ENCODE results near the gene PNLIPRP2. TPM values are rescaled to one million over a fixed set of nuclear protein-coding genes. Genes with fewer than 3 reads are reported as not detected.

PNLIPRP2 gene
- total and polyA plus RNA-seq, 2 experiments from 2014 or later, result not detected

- in situ Hi-C loops (cut with MboI), result no loop called here
- no peak overlapping the region for H2AFZ ChIP-seq
- H3K4me1 ChIP-seq (ENCODE audit: insufficient read depth), result no peaks in the 10 kb centered on the region
- H3F3A ChIP-seq (ENCODE audit: insufficient read depth), result no peaks in the 10 kb centered on the region
- no peaks in the 10 kb centered on the region for H4K20me1 ChIP-seq (ENCODE audit: insufficient read depth)
- H3K9me2 ChIP-seq (ENCODE audit: insufficient read depth), result no peaks in the 10 kb centered on the region
- H3K9me3 ChIP-seq (ENCODE audit: low read depth), result no peaks in the 10 kb centered on the region
- no peak overlapping the region for H3K9ac ChIP-seq
- no peak overlapping the region for H3K27ac ChIP-seq
- H3K4me3 ChIP-seq, result no peak overlapping the region
- TF ChIP-seq EZH2 (IDR thresholded peaks at IDR 0.05; ENCODE audit: insufficient read depth, poor library complexity, severe bottlenecking), result no peak
- no peak for TF ChIP-seq EZH2phosphoT487 (IDR thresholded peaks at IDR 0.05; ENCODE audit: insufficient read depth, low read depth)
- no peak for DNase-seq
- H3K27me3 ChIP-seq (replicated peaks; ENCODE audit: insufficient read depth), result peaks cover 6% of the 10 kb centered on the region
- H3K4me2 ChIP-seq (ENCODE audit: unreplicated experiment), result no peak overlapping the region
- WGBS, 2 experiments (ENCODE audit: low coverage in 1 of 2, low lambda C conversion rate in 2 of 2, missing lambda C conversion rate in 2 of 2), result 39% methylated on average over 10 of the region's 10 CpGs
- no peaks in the 10 kb centered on the region for H3K36me3 ChIP-seq (ENCODE audit: low read depth)
- no peaks in the 10 kb centered on the region for H3K79me2 ChIP-seq (ENCODE audit: insufficient read depth)
Observed at GRCh38 chr10:116602648-116603400, 17.9 kb upstream of the PNLIPRP2 start.

GRCh38 chr10:116606061-116606483 is 14.7 kb upstream of the PNLIPRP2 start:
- Histone ChIP-seq H3K27ac (no peak overlapping the region), H3K9ac (no peak overlapping the region), H3K9me3 (ENCODE audit: low read depth) (no peaks in the 10 kb centered on the region), H3K27me3 (replicated peaks; ENCODE audit: insufficient read depth) (peaks cover 6% of the 10 kb centered on the region), H3K4me3 (no peak overlapping the region), H3K4me2 (ENCODE audit: unreplicated experiment) (no peak overlapping the region), H3K9me2 (ENCODE audit: insufficient read depth) (no peaks in the 10 kb centered on the region), H2AFZ (no peak overlapping the region), H3F3A (ENCODE audit: insufficient read depth) (no peaks in the 10 kb centered on the region), H3K79me2 (ENCODE audit: insufficient read depth) (no peaks in the 10 kb centered on the region), H3K36me3 (ENCODE audit: low read depth) (no peaks in the 10 kb centered on the region), H3K4me1 (ENCODE audit: insufficient read depth) (no peaks in the 10 kb centered on the region), H4K20me1 (ENCODE audit: insufficient read depth) (no peaks in the 10 kb centered on the region)
- TF ChIP-seq EZH2phosphoT487 (IDR thresholded peaks at IDR 0.05; ENCODE audit: insufficient read depth, low read depth) (no peak), EZH2 (IDR thresholded peaks at IDR 0.05; ENCODE audit: insufficient read depth, poor library complexity, severe bottlenecking) (no peak)
- WGBS, 2 experiments (ENCODE audit: low coverage in 1 of 2, low lambda C conversion rate in 2 of 2, missing lambda C conversion rate in 2 of 2), result 14 to 22% methylated on average over 8 of the region's 8 CpGs
- in situ Hi-C loops (cut with MboI), result no loop called here
- DNase-seq, result no peak

- Histone ChIP-seq H3K9me3 (ENCODE audit: low read depth) (no peaks in the 10 kb centered on the region), H3K27me3 (replicated peaks; ENCODE audit: insufficient read depth) (peaks cover 6% of the 10 kb centered on the region), H3K4me2 (ENCODE audit: unreplicated experiment) (no peak overlapping the region), H3K27ac (no peak overlapping the region), H3K4me3 (no peak overlapping the region), H3K36me3 (ENCODE audit: low read depth) (no peaks in the 10 kb centered on the region), H3F3A (ENCODE audit: insufficient read depth) (no peaks in the 10 kb centered on the region), H3K9me2 (ENCODE audit: insufficient read depth) (no peaks in the 10 kb centered on the region), H2AFZ (no peak overlapping the region), H3K9ac (no peak overlapping the region), H3K79me2 (ENCODE audit: insufficient read depth) (no peaks in the 10 kb centered on the region), H3K4me1 (ENCODE audit: insufficient read depth) (no peaks in the 10 kb centered on the region), H4K20me1 (ENCODE audit: insufficient read depth) (no peaks in the 10 kb centered on the region)
- TF ChIP-seq EZH2phosphoT487 (IDR thresholded peaks at IDR 0.05; ENCODE audit: insufficient read depth, low read depth) (no peak), EZH2 (IDR thresholded peaks at IDR 0.05; ENCODE audit: insufficient read depth, poor library complexity, severe bottlenecking) (no peak)
- in situ Hi-C loops (cut with MboI), result no loop called here
- no peak for DNase-seq
- 34 to 41% methylated on average over 6 of the region's 6 CpGs for WGBS, 2 experiments (ENCODE audit: low coverage in 1 of 2, low lambda C conversion rate in 2 of 2, missing lambda C conversion rate in 2 of 2)
Observed at GRCh38 chr10:116607336-116607735, 13.4 kb upstream of the PNLIPRP2 start.

GRCh38 chr10:116608686-116609594 is 11.8 kb upstream of the PNLIPRP2 start:
- Histone ChIP-seq H4K20me1 (ENCODE audit: insufficient read depth) (no peaks in the 10 kb centered on the region), H3F3A (ENCODE audit: insufficient read depth) (no peaks in the 10 kb centered on the region), H3K4me3 (no peak overlapping the region), H3K79me2 (ENCODE audit: insufficient read depth) (no peaks in the 10 kb centered on the region), H3K4me2 (ENCODE audit: unreplicated experiment) (no peak overlapping the region), H3K4me1 (ENCODE audit: insufficient read depth) (no peaks in the 10 kb centered on the region), H3K27ac (no peak overlapping the region), H3K27me3 (replicated peaks; ENCODE audit: insufficient read depth) (peaks cover 6% of the 10 kb centered on the region), H3K9ac (no peak overlapping the region), H3K36me3 (ENCODE audit: low read depth) (no peaks in the 10 kb centered on the region), H2AFZ (no peak overlapping the region; the same call in 1 of the 2 replicates), H3K9me2 (ENCODE audit: insufficient read depth) (no peaks in the 10 kb centered on the region), H3K9me3 (ENCODE audit: low read depth) (no peaks in the 10 kb centered on the region)
- WGBS, 2 experiments (ENCODE audit: low coverage in 1 of 2, low lambda C conversion rate in 2 of 2, missing lambda C conversion rate in 2 of 2), result 32 to 33% methylated on average over 40 to 41 of the region's 41 CpGs
- in situ Hi-C loops (cut with MboI), result no loop called here
- DNase-seq, result no peak
- TF ChIP-seq EZH2 (IDR thresholded peaks at IDR 0.05; ENCODE audit: insufficient read depth, poor library complexity, severe bottlenecking) (no peak), EZH2phosphoT487 (IDR thresholded peaks at IDR 0.05; ENCODE audit: insufficient read depth, low read depth) (no peak)

All from GM23248 (cell line).